Gastroesophageal sphincter (tissue), 3 donors: ENCODE results near the gene ACAD8.

Source experiments
- CTCF ChIP-seq, 4 experiments: fragments of 200-600 bp in 2 of 4; fragments of 450-650 bp in 2 of 4; sonication (generic) in 1 of 4; IDR thresholded peaks; one replicate each; pipeline ENCODE4 v1.5.1; 2017 to 2019; ENCODE audit warnings: antibody characterized with exemption in 4 of 4, mild to moderate bottlenecking in 2 of 4, moderate library complexity in 2 of 4
- EP300 ChIP-seq: sonication (generic); formaldehyde crosslinking; IDR thresholded peaks from one replicate; pipeline ENCODE4 v1.6.1; 2017; ENCODE audit warnings: antibody characterized with exemption, mild to moderate bottlenecking
- POLR2A ChIP-seq, 2 donors: fragments of 450-650 bp; IDR thresholded peaks; one replicate each; pipeline ENCODE4 v1.6.1; 2017; ENCODE audit warnings: antibody characterized with exemption in 2 of 2, mild to moderate bottlenecking in 2 of 2, moderate library complexity in 1 of 2
- POLR2AphosphoS5 ChIP-seq: sonication (generic); formaldehyde crosslinking; IDR thresholded peaks from one replicate; pipeline ENCODE4 v1.6.1; 2017; ENCODE audit warnings: antibody characterized with exemption

GRCh38 chr11:134242376-134242775 lies 11.0 kb upstream of the ACAD8 start:
- TF ChIP-seq CTCF (IDR thresholded peaks at IDR 0.05) (no peak), POLR2A (IDR thresholded peaks at IDR 0.05) (no peak), POLR2AphosphoS5 (no peak), EP300 (no peak)
